Peyer's patch (tissue), 4 donors: ENCODE measurements around the gene ING4.

Experiments used
- POLR2A ChIP-seq, 2 donors: fragments of 450-650 bp; IDR thresholded peaks; one replicate each; pipeline ENCODE4 v1.5.1; 2017; ENCODE audit warnings: antibody characterized with exemption in 2 of 2, mild to moderate bottlenecking in 2 of 2, moderate library complexity in 2 of 2
- TF ChIP-seq, protein P1 (sequence below), 6 experiments: fragments of 450-650 bp in 4 of 6; fragments of 200-600 bp in 2 of 6; sonication (generic) in 1 of 6; IDR thresholded peaks; one replicate each; pipeline ENCODE4 v1.5.1; 2017 to 2019; ENCODE audit warnings: antibody characterized with exemption in 6 of 6, mild to moderate bottlenecking in 3 of 6, moderate library complexity in 1 of 6

DNA sequence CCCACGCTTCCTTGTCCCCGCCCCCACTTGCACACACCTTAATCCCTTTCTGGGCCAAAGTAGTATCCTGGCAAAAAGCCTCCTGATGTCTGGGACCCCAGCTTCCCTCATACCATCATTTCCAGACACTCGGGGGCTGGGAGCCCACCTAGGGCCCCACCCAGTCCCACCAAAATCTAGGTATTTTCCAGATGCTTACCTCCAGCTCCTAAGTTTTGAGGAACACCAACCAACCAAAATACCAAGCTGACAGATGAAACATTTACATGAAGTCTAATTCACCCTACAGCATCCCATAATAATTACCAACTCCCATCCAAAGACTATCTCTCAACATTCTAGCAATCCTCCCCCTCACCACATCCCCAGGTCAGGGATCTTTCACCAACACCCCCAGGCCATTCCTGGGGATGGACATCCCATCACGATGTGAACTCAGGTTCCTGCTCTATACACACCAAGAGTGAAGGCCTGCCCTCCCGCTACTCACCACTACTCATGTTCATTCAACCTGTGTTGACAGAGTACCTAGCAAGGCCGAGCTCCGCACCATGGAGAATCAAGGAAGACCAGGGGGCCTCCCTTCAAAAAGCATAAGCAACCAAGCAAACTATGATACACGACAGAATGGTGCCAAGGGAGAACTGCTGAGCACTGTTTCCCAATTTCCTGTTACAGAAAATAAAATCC is 54.2 kb downstream of the ING4 start:
- TF ChIP-seq, protein P1, sequence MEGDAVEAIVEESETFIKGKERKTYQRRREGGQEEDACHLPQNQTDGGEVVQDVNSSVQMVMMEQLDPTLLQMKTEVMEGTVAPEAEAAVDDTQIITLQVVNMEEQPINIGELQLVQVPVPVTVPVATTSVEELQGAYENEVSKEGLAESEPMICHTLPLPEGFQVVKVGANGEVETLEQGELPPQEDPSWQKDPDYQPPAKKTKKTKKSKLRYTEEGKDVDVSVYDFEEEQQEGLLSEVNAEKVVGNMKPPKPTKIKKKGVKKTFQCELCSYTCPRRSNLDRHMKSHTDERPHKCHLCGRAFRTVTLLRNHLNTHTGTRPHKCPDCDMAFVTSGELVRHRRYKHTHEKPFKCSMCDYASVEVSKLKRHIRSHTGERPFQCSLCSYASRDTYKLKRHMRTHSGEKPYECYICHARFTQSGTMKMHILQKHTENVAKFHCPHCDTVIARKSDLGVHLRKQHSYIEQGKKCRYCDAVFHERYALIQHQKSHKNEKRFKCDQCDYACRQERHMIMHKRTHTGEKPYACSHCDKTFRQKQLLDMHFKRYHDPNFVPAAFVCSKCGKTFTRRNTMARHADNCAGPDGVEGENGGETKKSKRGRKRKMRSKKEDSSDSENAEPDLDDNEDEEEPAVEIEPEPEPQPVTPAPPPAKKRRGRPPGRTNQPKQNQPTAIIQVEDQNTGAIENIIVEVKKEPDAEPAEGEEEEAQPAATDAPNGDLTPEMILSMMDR (IDR thresholded peaks at IDR 0.05) = no peak
- no peak for TF ChIP-seq POLR2A (IDR thresholded peaks at IDR 0.05)
